ENCODE results near the gene WDR6. TPM values are rescaled to one million over a fixed set of nuclear protein-coding genes. Genes with fewer than 3 reads are reported as not detected.

Gene WDR6
- polyA plus RNA-seq, 1 donor from 2014 or later, result 315 TPM

GRCh38 chr3:49054344-49054862 is 47.2 kb downstream of the WDR6 start:
- H3K36me3 ChIP-seq (ENCODE audit: insufficient read depth, low read length), result peaks cover 9% of the 10 kb centered on the region
- no peak overlapping the region for H3K4me2 ChIP-seq (ENCODE audit: low read length)
- no peaks in the 10 kb centered on the region for H4K20me1 ChIP-seq (ENCODE audit: insufficient read depth)
- no peaks in the 10 kb centered on the region for H3F3A ChIP-seq (ENCODE audit: insufficient read depth, low read length, poor library complexity, severe bottlenecking)
- H3K9me3 ChIP-seq (ENCODE audit: low read length), result no peaks in the 10 kb centered on the region
- H3K79me2 ChIP-seq (replicated peaks; ENCODE audit: insufficient read depth, low read length), result peaks cover 4% of the 10 kb centered on the region
- H3K9ac ChIP-seq (ENCODE audit: low read length), result no peak overlapping the region
- TF ChIP-seq POLR2AphosphoS5 (IDR thresholded peaks at IDR 0.05), result no peak
- TF ChIP-seq EP300 (conservative IDR thresholded peaks at IDR 0.05; ENCODE audit: poor library complexity, severe bottlenecking), result no peak
- TF ChIP-seq RAD21 (conservative IDR thresholded peaks at IDR 0.05), result no peak
- TF ChIP-seq, protein P1, sequence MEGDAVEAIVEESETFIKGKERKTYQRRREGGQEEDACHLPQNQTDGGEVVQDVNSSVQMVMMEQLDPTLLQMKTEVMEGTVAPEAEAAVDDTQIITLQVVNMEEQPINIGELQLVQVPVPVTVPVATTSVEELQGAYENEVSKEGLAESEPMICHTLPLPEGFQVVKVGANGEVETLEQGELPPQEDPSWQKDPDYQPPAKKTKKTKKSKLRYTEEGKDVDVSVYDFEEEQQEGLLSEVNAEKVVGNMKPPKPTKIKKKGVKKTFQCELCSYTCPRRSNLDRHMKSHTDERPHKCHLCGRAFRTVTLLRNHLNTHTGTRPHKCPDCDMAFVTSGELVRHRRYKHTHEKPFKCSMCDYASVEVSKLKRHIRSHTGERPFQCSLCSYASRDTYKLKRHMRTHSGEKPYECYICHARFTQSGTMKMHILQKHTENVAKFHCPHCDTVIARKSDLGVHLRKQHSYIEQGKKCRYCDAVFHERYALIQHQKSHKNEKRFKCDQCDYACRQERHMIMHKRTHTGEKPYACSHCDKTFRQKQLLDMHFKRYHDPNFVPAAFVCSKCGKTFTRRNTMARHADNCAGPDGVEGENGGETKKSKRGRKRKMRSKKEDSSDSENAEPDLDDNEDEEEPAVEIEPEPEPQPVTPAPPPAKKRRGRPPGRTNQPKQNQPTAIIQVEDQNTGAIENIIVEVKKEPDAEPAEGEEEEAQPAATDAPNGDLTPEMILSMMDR (IDR thresholded peaks at IDR 0.05; ENCODE audit: poor library complexity, severe bottlenecking), result no peak
- TF ChIP-seq SMC3 (conservative IDR thresholded peaks at IDR 0.05; ENCODE audit: poor library complexity), result no peak
- no peak for TF ChIP-seq MXI1 (conservative IDR thresholded peaks at IDR 0.05; ENCODE audit: poor library complexity, severe bottlenecking)
- TF ChIP-seq REST (IDR thresholded peaks at IDR 0.05; ENCODE audit: borderline replicate concordance), result no peak
- TF ChIP-seq EZH2 (IDR thresholded peaks at IDR 0.05; ENCODE audit: borderline replicate concordance, insufficient read depth, low read length, poor library complexity, severe bottlenecking), result no peak
- TF ChIP-seq TAF1 (IDR thresholded peaks at IDR 0.05; ENCODE audit: low read depth), result no peak
- H2AFZ ChIP-seq (ENCODE audit: low read depth, low read length), result no peak overlapping the region
- H3K4me3 ChIP-seq (ENCODE audit: low read length), result no peak overlapping the region
- no peaks in the 10 kb centered on the region for H3K9me2 ChIP-seq (ENCODE audit: insufficient read depth, low read length)
- H3K27ac ChIP-seq (ENCODE audit: low read length), result no peak overlapping the region
- no peaks in the 10 kb centered on the region for H3K27me3 ChIP-seq (ENCODE audit: insufficient read depth, low read depth, low read length)

DNA sequence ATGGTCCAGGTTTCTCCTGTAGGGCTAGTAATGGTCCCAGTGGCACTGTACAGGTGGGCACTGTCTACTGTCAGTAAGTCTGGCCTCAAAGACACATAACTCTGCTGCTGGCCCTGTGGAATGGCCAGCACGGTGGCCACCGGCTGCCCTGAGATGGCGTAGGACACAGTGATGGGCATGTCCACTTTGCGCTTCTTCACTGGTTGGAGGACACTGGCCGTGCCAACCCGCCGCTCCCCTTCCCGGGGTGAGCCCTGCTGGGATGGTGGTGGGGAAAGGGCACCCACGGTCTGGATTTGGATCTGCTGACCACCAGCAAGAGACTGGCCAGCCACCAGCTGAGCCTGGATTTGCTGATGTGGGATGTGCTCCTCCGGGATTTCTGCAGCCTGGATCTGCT is 50.1 kb downstream of the WDR6 start:
- H4K20me1 ChIP-seq (ENCODE audit: insufficient read depth), result no peaks in the 10 kb centered on the region
- H3K27me3 ChIP-seq (ENCODE audit: insufficient read depth, low read depth, low read length), result no peaks in the 10 kb centered on the region
- no peaks in the 10 kb centered on the region for H3K9me3 ChIP-seq (ENCODE audit: low read length)
- no peak overlapping the region for H2AFZ ChIP-seq (ENCODE audit: low read depth, low read length)
- no peaks in the 10 kb centered on the region for H3F3A ChIP-seq (ENCODE audit: insufficient read depth, low read length, poor library complexity, severe bottlenecking)
- no peaks in the 10 kb centered on the region for H3K36me3 ChIP-seq (ENCODE audit: insufficient read depth, low read length)
- no peak overlapping the region for H3K4me2 ChIP-seq (ENCODE audit: low read length)
- TF ChIP-seq EZH2 (IDR thresholded peaks at IDR 0.05; ENCODE audit: borderline replicate concordance, insufficient read depth, low read length, poor library complexity, severe bottlenecking) (no peak), RAD21 (conservative IDR thresholded peaks at IDR 0.05) (no peak), POLR2AphosphoS5 (IDR thresholded peaks at IDR 0.05) (no peak), REST (IDR thresholded peaks at IDR 0.05; ENCODE audit: borderline replicate concordance) (no peak), EP300 (conservative IDR thresholded peaks at IDR 0.05; ENCODE audit: poor library complexity, severe bottlenecking) (no peak), MXI1 (conservative IDR thresholded peaks at IDR 0.05; ENCODE audit: poor library complexity, severe bottlenecking) (no peak)
- TF ChIP-seq, protein P1 (IDR thresholded peaks at IDR 0.05; ENCODE audit: poor library complexity, severe bottlenecking), result no peak
- no peaks in the 10 kb centered on the region for H3K79me2 ChIP-seq (replicated peaks; ENCODE audit: insufficient read depth, low read length)
- no peak overlapping the region for H3K27ac ChIP-seq (ENCODE audit: low read length)
- H3K4me3 ChIP-seq (ENCODE audit: low read length), result no peak overlapping the region
- H3K9me2 ChIP-seq (ENCODE audit: insufficient read depth, low read length), result no peaks in the 10 kb centered on the region
- no peak overlapping the region for H3K9ac ChIP-seq (ENCODE audit: low read length)

All from neural cell (in vitro differentiated cells).